Fibroblast of the aortic adventitia (primary cell): ENCODE results near the gene NCAPH2. TPM values are rescaled to one million over a fixed set of nuclear protein-coding genes. Genes with fewer than 3 reads are reported as not detected.

Experiments used
- DNase-seq: peaks from one replicate; pipeline ENCODE4 v3.0.0-alpha.2; 2010; ENCODE audit warnings: low read depth
- H3K4me3 ChIP-seq: 2 replicates; pipeline ENCODE4 v1.5.1; 2011; ENCODE audit warnings: low read depth, mild to moderate bottlenecking, control low read depth, low read length, moderate library complexity
- total RNA-seq: library from RNA; depleted of rRNA; stranded (reverse); fragments of >200 nt; gene quantifications from 2 replicates; pipeline ENCODE4 v1.2.3, GENCODE V29; 2012; ENCODE audit warnings: low replicate concordance
- TF ChIP-seq, protein P1 (sequence below): IDR thresholded peaks from 2 replicates; pipeline ENCODE4 v1.5.1; 2011; ENCODE audit warnings: mild to moderate bottlenecking, low read length, control low read depth, inconsistent platforms; ENCODE audit not compliant: insufficient read depth

Gene NCAPH2
- total RNA-seq, 1 donor, result 49.1 TPM

DNA sequence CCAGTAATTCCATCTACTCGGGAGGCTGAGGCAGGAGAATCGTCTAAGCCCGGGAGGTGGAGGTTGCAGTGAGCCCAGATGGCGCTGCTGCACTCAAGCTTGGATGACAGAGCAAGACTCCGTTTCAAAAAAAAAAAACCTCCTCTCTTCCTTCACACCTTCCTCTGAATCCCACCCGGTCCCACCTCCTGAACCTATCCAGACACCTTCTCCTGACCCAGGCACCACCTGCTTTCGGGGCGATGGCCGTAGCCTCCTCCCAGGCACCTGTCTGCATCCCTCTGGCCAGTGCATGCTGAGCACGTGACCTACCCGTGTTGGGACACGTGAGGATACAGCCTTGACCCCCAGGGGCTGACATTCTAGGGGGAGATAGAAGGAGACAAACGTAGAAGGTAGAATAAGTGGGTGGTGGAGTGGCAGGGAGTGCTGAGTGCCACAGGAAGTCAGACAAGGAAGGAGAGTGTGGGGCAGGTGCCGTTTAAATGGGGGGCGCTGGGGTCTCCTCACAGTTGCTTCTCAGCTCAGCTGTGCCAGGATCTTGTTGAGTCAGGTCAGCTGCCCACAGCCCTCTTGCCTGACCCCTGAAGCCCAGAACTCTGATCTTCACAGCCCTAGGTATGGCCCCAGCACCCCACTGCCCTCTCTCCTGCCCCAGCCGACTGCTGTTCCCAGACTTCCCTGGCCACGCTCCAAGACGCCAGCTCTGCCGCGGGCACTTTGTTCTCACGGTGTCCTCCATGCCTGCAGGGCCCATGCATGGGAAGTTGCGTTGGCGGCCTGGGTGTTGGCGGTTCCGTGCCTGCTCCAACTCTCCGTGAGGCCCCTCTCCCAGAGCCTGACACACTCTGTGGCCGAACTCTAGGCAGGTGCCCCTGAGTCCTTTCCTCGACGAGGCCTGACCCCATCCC lies 22.5 kb upstream of the NCAPH2 start:
- no peak for DNase-seq
- no peak overlapping the region for H3K4me3 ChIP-seq
- TF ChIP-seq, protein P1, sequence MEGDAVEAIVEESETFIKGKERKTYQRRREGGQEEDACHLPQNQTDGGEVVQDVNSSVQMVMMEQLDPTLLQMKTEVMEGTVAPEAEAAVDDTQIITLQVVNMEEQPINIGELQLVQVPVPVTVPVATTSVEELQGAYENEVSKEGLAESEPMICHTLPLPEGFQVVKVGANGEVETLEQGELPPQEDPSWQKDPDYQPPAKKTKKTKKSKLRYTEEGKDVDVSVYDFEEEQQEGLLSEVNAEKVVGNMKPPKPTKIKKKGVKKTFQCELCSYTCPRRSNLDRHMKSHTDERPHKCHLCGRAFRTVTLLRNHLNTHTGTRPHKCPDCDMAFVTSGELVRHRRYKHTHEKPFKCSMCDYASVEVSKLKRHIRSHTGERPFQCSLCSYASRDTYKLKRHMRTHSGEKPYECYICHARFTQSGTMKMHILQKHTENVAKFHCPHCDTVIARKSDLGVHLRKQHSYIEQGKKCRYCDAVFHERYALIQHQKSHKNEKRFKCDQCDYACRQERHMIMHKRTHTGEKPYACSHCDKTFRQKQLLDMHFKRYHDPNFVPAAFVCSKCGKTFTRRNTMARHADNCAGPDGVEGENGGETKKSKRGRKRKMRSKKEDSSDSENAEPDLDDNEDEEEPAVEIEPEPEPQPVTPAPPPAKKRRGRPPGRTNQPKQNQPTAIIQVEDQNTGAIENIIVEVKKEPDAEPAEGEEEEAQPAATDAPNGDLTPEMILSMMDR, result no peak

DNA sequence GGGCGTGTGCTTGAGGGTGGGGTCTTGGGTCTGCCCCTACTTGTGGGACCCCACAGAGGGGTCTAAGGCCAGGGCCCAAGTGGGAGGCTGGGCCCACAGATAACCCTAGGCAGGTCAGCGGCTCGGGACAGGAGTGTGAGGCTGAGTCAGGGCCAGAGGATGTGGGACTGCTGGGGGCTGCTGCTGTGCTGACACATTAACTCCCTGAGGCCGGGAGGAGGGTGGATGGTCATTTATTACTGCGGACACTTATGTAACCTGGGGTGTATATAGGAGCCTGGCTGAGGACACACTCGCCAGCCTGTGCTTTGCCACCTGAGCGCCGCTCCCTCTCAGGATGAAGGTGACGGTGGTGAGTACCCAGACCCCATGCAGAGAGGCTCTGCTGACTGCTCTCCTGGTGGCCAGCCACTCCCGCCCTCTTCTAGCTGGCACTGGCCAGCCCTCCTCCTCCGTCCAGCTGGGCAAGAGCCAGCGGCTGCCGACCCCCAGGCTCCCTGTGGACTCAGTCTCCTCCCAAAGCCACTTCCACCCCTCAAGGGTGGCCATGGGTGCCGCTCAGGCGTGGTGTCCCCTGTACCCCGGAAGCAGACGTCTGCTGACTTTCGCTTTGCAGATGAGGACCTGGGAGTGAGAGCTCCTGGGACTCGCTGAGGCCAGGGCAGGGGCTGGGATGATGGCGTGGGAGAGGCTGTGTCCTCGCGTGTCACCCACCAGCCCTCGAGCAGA lies 21.3 kb upstream of the NCAPH2 start, which contains the start of gene MIOX:
MIOX (plus strand) TSS at position 299 of the 729 bp plus-strand sequence; CDS start at position 338, 39 bp downstream.
- no peak within 1 kb of the TSS for H3K4me3 ChIP-seq
- no peak for DNase-seq
- TF ChIP-seq, protein P1, result no peak

- H3K4me3 ChIP-seq, result no peak overlapping the region
- DNase-seq, result no peak
- TF ChIP-seq, protein P1, result no peak
Observed at GRCh38 chr22:50487290-50488005, 20.6 kb upstream of the NCAPH2 start.

DNA sequence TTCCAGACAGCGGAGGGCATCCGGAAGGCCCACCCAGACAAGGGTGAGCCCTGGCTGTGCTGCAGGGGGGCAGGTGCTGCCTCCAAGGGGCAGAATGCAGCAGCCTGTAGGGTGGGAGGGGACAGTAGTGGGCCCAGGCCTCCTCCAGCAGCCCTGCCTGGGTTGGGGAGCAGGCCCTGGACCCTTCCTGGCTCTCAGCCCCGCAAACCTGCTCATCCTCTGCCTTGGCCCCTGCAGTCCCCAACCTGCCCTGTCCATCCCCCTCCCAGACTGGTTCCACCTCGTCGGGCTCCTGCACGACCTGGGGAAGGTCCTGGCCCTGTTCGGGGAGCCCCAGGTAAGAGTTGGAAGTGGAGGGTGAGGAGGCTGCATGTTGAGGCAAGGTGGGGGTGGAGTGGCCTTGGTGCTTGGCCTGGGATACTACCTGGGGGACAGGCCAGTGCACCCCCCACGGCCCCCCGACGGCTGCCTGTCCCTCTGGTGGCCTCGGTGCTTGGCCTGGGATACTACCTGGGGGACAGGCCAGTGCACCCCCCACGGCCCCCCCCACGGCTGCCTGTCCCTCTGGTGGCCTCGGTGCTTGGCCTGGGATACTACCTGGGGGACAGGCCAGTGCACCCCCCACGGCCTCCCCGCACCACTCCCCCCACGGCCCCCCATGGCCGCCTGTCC lies 19.9 kb upstream of the NCAPH2 start:
- no peak for DNase-seq
- no peak overlapping the region for H3K4me3 ChIP-seq
- TF ChIP-seq, protein P1, result no peak

DNA sequence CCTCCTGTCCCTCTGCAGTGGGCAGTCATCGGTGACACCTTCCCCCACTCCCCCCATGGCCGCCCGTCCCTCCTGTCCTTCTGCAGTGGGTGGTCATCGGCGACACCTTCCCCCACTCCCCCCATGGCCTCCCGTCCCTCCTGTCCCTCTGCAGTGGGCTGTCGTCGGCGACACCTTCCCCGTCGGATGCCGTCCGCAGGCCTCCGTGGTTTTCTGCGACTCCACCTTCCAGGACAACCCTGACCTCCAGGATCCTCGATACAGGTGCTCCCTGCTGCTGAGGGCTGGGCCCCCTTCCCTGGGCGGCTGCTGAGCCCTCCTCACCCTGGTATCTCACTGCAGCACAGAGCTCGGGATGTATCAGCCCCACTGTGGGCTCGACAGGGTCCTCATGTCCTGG lies 19.1 kb upstream of the NCAPH2 start:
- H3K4me3 ChIP-seq, result no peak overlapping the region
- TF ChIP-seq, protein P1, result no peak
- DNase-seq, result no peak
